HG02678 (cell line): ENCODE data around the gene PGPEP1.

ENCODE experiments used
- ATAC-seq: cut with Tn5 transposase; IDR thresholded peaks from one replicate; pipeline ENCODE4 v1.9.1; 2021; ENCODE audit warnings: mild to moderate bottlenecking, moderate library complexity; ENCODE audit not compliant: unreplicated experiment

The PGPEP1 gene, protein sequence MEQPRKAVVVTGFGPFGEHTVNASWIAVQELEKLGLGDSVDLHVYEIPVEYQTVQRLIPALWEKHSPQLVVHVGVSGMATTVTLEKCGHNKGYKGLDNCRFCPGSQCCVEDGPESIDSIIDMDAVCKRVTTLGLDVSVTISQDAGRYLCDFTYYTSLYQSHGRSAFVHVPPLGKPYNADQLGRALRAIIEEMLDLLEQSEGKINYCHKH

DNA sequence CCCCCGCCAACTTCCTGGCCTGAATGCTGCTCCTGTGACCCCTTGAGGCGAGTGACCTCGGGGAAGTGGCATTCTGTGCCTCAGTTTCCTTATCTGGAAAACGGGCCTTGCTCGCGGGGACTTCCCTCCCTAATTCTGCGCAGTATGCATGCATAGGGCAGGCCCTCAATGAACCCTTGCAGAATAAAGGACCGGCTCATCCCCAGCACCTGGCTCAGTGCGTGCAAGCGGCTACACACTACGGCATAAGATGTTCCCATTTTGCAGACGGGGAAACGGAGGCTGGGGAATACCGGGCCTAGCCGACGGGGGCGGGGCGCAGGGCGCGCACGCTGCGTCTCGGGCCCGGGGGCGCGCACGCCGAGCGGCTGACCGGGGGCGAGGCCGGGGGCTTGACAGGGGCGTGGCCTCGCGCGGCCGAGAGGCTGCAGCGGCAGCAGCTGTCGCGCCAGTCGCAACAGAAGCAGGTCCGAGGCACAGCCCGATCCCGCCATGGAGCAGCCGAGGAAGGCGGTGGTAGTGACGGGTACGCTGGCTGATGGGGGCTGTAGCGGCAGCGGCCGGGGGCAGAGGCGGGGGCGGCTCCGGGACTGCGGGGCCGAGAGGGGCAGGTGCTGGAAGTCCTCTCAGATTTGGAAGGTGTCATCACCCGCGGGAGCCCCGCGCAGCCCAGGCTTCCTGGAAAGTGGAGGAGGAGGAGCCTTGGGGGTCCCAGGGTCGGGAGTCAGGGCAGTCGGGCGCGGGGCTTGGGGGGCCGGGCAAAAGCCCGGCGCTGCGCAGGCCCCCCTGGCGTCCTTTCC is at the start of gene PGPEP1:
PGPEP1 (plus strand) TSS at position 409 of the 800 bp plus-strand sequence; CDS start at position 493, 84 bp downstream.
- peak; percentile 73 for ATAC-seq

DNA sequence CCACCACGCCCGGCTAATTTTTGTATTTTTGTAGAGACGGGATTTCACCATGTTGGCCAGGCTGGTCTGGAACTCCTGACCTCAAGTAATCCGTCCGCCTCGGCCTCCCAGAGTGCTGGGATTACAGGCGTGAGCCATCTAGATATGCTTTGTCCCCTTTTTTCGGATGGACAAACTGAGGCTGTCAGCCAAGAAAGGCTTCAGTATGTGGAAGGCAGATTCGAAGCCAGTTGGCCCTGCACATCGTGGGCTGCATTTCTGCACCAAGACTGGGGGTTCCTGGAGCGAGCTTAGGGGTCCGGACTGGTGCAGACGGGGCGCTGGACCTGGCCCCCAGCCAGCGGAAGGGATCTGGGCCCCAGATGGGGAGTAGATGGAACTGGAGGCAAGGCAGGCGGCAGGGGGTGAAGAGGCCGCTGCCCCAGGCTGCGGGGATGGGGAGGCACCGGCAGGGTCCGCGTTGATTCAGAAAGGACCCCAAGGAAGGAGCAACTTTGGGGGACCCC is 49.3 kb upstream of the PGPEP1 start:
- ATAC-seq, result no peak

GRCh38 chr19:18291590-18292461 is 48.6 kb upstream of the PGPEP1 start:
- ATAC-seq, result peak; percentile 56

DNA sequence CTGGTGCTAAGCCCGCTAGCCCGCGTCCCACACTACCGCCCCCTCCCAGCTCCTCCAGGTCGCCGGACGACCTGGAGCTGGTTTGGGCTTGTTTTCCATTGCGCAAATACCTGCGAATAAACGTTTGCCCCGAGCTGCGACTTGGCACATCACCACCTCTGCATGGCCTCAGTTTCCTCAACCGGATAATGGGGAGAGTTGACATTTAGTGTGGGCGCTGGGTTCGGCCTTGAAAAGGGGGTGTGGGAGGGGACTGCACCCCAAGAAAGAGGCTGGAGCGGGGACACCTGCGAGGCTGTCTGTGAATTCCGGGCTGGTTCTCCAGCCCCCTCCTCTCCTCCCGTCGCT is 48.0 kb upstream of the PGPEP1 start:
- no peak for ATAC-seq

GRCh38 chr19:18292810-18293641 is 47.4 kb upstream of the PGPEP1 start:
- no peak for ATAC-seq

GRCh38 chr19:18293642-18294466 is 46.5 kb upstream of the PGPEP1 start:
- ATAC-seq, result no peak

- no peak for ATAC-seq
These were observed 45.9 kb upstream of the PGPEP1 start for GRCh38 chr19:18294467-18294864.

DNA sequence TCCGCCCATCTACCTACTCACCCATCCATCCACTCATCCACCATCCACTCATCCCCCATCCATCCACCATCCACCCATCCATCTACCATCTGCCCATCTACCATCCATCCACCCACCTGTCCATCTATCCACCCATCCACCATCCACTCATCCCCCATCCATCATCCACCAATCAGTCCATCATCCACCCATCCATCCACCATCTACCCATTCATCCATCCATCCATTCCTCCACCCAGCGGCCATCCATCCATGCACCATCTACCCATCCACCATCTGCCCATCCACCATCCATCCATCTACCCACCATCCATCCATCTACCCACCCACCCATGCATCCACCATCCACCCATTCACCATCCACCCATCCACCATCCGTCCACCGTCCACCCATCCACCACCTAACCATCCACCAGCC is 45.4 kb upstream of the PGPEP1 start:
- no peak for ATAC-seq

- ATAC-seq, result no peak
These were observed 43.1 kb upstream of the PGPEP1 start for GRCh38 chr19:18297308-18297707.

DNA sequence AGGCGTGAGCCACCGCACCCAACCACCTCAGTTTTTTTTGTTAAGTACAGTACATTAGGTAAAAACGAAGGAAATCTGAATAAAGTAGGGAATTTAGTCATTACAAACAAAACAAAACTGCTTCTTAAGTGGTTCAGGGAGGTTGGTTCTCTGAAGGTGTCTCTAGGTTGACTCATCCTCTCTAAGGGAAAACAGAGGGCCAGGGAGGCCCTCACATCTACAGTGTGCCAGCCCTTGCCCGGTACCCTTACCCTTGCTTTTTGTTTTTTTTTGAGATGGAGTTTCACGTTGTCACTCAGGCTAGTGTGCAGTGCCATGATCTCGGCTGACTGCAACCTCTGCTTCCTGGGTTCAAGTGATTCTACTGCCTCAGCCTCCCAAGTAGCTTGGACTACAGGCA is 41.8 kb upstream of the PGPEP1 start:
- ATAC-seq, result no peak

DNA sequence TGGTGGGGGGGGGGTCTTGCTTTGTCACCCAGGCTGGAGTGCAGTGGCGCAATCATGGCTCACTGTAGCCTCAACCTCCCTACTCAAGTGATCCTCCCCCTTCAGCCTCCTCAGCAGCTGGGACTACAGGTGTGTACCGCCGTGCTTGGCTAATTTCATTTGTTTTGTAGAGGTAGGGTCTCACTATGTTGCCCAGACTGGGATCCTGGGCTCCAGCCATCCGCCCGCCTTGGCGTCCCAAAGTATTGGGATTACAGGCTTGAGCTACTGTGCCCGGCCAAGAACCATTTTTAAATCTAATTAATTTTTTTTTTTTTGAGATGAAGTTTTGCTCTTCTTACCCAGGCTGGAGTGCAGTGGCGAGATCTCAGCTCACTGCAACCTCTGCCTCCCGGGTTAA is 40.7 kb upstream of the PGPEP1 start:
- no peak for ATAC-seq

DNA sequence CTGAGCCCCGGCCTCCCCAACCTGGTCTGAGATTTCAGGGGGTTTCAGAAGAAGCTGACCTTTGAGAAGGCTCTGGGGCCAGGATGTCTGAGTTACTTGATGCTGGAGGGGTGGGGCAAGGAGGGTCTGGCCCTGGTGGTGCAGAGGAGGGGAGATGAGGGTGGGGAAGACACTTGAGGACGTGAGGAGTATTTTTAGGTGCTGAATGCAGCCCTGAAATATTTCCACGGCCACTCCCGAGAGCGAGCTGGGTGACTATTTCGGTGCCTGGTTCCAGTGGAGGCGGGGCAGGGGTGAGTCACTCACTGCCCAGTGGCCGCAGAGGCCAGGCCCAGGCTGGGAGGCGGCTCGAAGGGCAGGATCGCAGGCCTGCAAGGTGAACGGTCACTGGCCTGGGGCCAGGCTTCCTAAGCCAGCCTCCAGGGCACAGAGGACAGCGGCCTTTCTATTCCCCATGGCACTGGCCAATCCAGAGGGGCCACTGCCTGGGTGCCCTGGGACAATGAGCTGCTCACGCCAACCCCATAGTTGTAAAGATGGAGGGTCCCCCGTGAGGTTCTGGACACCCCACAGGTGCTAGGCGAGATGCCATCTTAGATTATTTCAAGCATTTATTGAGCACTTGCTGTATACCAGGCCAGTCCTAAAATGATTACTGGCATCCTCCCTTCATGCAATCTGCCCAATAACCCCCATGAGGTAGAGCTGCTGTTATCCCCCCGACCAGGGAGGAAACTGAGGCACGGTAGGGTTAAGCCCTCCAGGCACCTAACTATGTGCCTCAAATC is 39.3 kb upstream of the PGPEP1 start:
- no peak for ATAC-seq

DNA sequence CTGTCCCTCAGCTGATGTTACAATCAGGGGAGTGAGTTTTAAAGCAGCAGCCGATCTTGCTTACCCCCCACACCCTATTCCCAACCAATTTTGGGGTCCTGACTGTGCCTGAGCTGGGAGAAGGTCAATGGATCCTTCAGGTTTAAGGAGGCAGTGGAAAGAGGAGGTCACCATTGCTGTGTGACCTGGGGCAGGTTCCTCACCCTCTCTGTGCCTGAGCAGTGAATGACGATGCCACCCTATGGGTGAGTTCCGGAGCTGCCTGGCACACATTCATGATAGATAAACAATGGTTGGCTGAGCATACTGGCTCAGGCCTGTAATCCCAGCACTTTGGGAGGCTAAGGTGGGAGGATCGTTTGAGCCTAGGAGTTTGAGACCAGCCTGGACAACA is 38.7 kb upstream of the PGPEP1 start:
- no peak for ATAC-seq

DNA sequence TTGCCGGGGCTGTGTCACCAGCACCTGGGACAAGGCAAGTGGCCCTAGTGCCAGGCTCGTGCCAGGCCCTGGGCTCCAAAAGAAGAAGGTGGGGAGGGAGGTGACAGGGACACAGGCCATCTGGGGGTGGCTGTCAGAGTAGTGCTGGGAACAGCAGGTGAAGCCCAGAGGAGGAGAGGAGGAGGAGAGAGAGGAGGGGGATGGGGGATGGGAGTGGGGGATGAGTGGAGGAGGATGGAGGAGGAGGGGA is 36.3 kb upstream of the PGPEP1 start:
- no peak for ATAC-seq

- ATAC-seq, result peak; percentile 42
These were observed 35.7 kb upstream of the PGPEP1 start for GRCh38 chr19:18304458-18305310.

GRCh38 chr19:18306209-18306887 is 34.0 kb upstream of the PGPEP1 start:
- no peak for ATAC-seq

- no peak for ATAC-seq
These were observed 33.5 kb upstream of the PGPEP1 start for GRCh38 chr19:18306888-18307260.

DNA sequence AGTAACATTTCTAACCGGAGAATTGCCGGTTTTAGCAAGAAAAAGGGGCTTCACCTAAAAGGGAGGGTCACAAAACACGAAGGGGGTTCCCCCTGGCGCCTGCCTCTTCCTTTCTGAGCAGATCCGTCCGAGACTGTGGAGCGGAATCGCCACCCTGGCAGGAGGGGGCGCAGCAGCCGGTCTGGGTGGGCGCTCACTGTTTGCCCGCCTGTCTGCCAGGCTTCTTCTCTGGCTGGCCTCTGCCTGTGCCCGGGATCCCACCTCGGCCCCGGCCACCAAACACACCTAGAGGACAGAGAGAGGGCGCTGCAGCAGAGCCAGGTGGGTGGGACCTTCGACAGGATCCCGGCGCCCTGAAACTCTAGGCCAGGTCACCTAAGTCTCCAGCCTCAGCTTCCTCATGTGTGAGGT is 33.1 kb upstream of the PGPEP1 start:
- no peak for ATAC-seq
